HFF-Myc (cell line): Measurements from ENCODE around the gene CCDC88B.

Experiments used
- DNase-seq: peaks from one replicate; pipeline ENCODE4 v3.0.0-alpha.2; 2011; ENCODE audit warnings: low read depth; ENCODE audit errors: extremely low read depth
- H3K4me3 ChIP-seq: replicated peaks from 2 replicates; pipeline ENCODE4 v1.5.1; 2011; ENCODE audit warnings: low read depth, mild to moderate bottlenecking, control low read depth, low read length
- TF ChIP-seq, protein P1 (sequence below): IDR thresholded peaks from 2 replicates; pipeline ENCODE4 v1.5.1; 2012; ENCODE audit warnings: mild to moderate bottlenecking, low read depth, low read length, control low read depth; ENCODE audit errors: missing control alignments

Gene CCDC88B

GRCh38 chr11:64295760-64296159 lies 44.2 kb upstream of the CCDC88B start:
- TF ChIP-seq, protein P1, sequence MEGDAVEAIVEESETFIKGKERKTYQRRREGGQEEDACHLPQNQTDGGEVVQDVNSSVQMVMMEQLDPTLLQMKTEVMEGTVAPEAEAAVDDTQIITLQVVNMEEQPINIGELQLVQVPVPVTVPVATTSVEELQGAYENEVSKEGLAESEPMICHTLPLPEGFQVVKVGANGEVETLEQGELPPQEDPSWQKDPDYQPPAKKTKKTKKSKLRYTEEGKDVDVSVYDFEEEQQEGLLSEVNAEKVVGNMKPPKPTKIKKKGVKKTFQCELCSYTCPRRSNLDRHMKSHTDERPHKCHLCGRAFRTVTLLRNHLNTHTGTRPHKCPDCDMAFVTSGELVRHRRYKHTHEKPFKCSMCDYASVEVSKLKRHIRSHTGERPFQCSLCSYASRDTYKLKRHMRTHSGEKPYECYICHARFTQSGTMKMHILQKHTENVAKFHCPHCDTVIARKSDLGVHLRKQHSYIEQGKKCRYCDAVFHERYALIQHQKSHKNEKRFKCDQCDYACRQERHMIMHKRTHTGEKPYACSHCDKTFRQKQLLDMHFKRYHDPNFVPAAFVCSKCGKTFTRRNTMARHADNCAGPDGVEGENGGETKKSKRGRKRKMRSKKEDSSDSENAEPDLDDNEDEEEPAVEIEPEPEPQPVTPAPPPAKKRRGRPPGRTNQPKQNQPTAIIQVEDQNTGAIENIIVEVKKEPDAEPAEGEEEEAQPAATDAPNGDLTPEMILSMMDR: no peak
- no peak overlapping the region for H3K4me3 ChIP-seq
- DNase-seq: no peak

GRCh38 chr11:64296236-64296635 lies 43.8 kb upstream of the CCDC88B start:
- TF ChIP-seq, protein P1: no peak
- DNase-seq: no peak
- H3K4me3 ChIP-seq: no peak overlapping the region

DNA sequence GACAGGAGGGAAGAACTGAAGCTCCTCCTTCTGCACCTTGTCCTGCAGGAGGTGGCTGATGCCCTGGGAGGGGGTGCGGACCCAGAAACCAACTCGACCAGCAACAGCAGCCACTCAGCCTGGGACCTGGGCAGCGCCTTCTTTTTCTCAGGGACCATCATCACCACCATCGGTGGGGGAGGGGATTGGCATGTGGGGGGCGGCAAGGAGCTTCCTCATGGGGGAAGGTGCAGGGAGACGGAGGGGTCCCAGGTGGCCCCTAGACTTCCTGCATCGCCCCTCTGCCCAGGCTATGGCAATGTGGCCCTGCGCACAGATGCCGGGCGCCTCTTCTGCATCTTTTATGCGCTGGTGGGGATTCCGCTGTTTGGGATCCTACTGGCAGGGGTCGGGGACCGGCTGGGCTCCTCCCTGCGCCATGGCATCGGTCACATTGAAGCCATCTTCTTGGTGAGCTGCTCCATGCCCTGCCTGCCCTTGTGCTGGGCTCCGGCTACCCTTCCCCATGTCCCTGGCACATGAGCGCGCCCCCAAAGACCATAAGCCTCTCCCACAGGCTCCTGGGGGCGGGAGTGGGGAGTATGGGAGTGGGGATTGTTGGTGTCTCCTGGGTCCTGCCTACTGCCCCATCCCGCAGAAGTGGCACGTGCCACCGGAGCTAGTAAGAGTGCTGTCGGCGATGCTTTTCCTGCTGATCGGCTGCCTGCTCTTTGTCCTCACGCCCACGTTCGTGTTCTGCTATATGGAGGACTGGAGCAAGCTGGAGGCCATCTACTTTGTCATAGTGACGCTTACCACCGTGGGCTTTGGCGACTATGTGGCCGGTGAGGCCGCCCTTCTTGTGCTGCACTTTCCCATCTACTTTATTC lies 42.9 kb upstream of the CCDC88B start:
- no peak for DNase-seq
- H3K4me3 ChIP-seq: no peak overlapping the region
- TF ChIP-seq, protein P1: no peak

- DNase-seq: no peak
- TF ChIP-seq, protein P1: no peak
- no peak overlapping the region for H3K4me3 ChIP-seq
These were observed 42.2 kb upstream of the CCDC88B start for GRCh38 chr11:64297699-64298358.

DNA sequence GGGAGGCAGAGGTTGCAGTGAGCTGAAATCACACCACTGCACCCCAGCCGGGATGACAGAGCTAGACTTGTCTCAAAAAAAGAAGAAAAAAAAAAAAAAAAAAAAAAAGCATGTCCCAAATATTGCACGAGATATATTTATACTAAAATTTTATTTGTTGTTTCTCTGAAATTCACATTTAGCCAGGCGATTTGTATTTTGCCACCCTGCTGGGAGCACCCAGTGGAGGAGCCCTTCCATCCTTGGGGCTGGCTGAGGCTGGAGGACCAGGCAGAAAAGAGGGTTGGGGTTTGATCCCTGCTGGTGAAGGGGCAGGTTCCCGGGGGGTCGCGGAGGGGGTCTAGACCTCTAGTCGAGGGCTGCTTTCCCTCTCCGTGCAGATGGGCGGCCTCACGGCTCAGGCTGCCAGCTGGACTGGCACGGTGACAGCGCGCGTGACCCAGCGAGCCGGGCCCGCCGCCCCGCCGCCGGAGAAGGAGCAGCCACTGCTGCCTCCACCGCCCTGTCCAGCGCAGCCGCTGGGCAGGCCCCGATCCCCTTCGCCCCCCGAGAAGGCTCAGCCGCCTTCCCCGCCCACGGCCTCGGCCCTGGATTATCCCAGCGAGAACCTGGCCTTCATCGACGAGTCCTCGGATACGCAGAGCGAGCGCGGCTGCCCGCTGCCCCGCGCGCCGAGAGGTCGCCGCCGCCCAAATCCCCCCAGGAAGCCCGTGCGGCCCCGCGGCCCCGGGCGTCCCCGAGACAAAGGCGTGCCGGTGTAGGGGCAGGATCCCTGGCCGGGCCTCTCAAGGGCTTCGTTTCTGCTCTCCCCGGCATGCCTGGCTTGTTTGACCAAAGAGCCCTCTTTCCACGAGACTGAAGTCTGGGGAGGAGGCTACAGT lies 40.8 kb upstream of the CCDC88B start:
- no peak for DNase-seq
- TF ChIP-seq, protein P1: no peak
- H3K4me3 ChIP-seq: 0 out of 2 replicates have a peak overlapping the region, but pooled peaks have one; percentile 3

- TF ChIP-seq, protein P1: no peak
- no peak for DNase-seq
- 0 out of 2 replicates have a peak within 1 kb of the TSS, but pooled peaks have one; percentile 3 for H3K4me3 ChIP-seq
These were observed 40.0 kb upstream of the CCDC88B start, which contains the start of gene CATSPERZ for GRCh38 chr11:64299847-64300648. Gene CATSPERZ (plus strand): TSS chr11:64300358. CDS start chr11:64300411, 53 bp downstream.
